Loucy (cell line): ENCODE results near the gene SLC6A18.

ENCODE experiments used
- H2AFZ ChIP-seq: fragments of 200-600 bp; sonication (generic); 2 replicates; pipeline ENCODE4 v1.6.0; 2016; ENCODE audit warnings: antibody characterized with exemption, mild to moderate bottlenecking, low read length, moderate library complexity
- H3F3A ChIP-seq: fragments of 200-600 bp; 2 replicates; pipeline ENCODE4 v1.6.0; 2016; ENCODE audit warnings: antibody characterized with exemption, low read depth, mild to moderate bottlenecking
- H3K27me3 ChIP-seq: fragments of 200-600 bp; sonication (generic); 2 replicates; pipeline ENCODE4 v1.6.1; 2014; ENCODE audit warnings: low read length, mild to moderate bottlenecking; ENCODE audit not compliant: insufficient read depth, poor library complexity, severe bottlenecking
- H3K36me3 ChIP-seq: fragments of 200-600 bp; sonication (generic); 2 replicates; pipeline ENCODE4 v1.6.1; 2016; ENCODE audit warnings: low read length; ENCODE audit not compliant: insufficient read depth
- H3K4me1 ChIP-seq: fragments of 200-600 bp; sonication (generic); 2 replicates; pipeline ENCODE4 v1.5.1; 2014; ENCODE audit warnings: low read length, mild to moderate bottlenecking; ENCODE audit not compliant: insufficient read depth, poor library complexity, severe bottlenecking
- H3K4me2 ChIP-seq: fragments of 200-600 bp; sonication (generic); 2 replicates; pipeline ENCODE4 v1.6.0; 2014; ENCODE audit warnings: antibody characterized with exemption, low read length, low read depth, mild to moderate bottlenecking; ENCODE audit not compliant: poor library complexity, severe bottlenecking
- H3K4me3 ChIP-seq: fragments of 200-600 bp; sonication (generic); 2 replicates; pipeline ENCODE4 v1.5.1; 2014; ENCODE audit warnings: low read length, mild to moderate bottlenecking, mixed read lengths; ENCODE audit not compliant: poor library complexity, severe bottlenecking
- H3K79me2 ChIP-seq: fragments of 200-600 bp; sonication (generic); 2 replicates; pipeline ENCODE4 v1.6.1; 2014; ENCODE audit warnings: low read length; ENCODE audit not compliant: insufficient read depth
- H3K9ac ChIP-seq: fragments of 200-600 bp; sonication (generic); 2 replicates; pipeline ENCODE4 v1.6.0; 2014; ENCODE audit warnings: mild to moderate bottlenecking, low read depth, low read length, moderate library complexity; ENCODE audit not compliant: poor library complexity, severe bottlenecking
- H3K9me2 ChIP-seq: fragments of 200-600 bp; sonication (generic); replicated peaks from 2 replicates; pipeline ENCODE4 v1.6.1; 2016; ENCODE audit warnings: low read depth, low read length, mixed read lengths
- H3K9me3 ChIP-seq: fragments of 200-600 bp; sonication (generic); 2 replicates; pipeline ENCODE4 v1.6.1; 2014; ENCODE audit warnings: mild to moderate bottlenecking, antibody characterized with exemption, low read length, low read depth; ENCODE audit not compliant: insufficient read depth
- H4K20me1 ChIP-seq: fragments of 200-600 bp; sonication (generic); 2 replicates; pipeline ENCODE4 v1.6.0; 2014; ENCODE audit warnings: antibody characterized with exemption, low read length, mild to moderate bottlenecking; ENCODE audit not compliant: insufficient read depth, poor library complexity, severe bottlenecking
- CTCF ChIP-seq: fragments of 200-600 bp; sonication (generic); conservative IDR thresholded peaks from 2 replicates; pipeline ENCODE4 v1.5.1; 2014; ENCODE audit warnings: mild to moderate bottlenecking, antibody characterized with exemption, low read length
- EZH2phosphoT487 ChIP-seq: fragments of 200-600 bp; IDR thresholded peaks from 2 replicates; pipeline ENCODE4 v1.6.1; 2018; ENCODE audit warnings: antibody characterized with exemption, mild to moderate bottlenecking, moderate library complexity, borderline replicate concordance

Gene SLC6A18

DNA sequence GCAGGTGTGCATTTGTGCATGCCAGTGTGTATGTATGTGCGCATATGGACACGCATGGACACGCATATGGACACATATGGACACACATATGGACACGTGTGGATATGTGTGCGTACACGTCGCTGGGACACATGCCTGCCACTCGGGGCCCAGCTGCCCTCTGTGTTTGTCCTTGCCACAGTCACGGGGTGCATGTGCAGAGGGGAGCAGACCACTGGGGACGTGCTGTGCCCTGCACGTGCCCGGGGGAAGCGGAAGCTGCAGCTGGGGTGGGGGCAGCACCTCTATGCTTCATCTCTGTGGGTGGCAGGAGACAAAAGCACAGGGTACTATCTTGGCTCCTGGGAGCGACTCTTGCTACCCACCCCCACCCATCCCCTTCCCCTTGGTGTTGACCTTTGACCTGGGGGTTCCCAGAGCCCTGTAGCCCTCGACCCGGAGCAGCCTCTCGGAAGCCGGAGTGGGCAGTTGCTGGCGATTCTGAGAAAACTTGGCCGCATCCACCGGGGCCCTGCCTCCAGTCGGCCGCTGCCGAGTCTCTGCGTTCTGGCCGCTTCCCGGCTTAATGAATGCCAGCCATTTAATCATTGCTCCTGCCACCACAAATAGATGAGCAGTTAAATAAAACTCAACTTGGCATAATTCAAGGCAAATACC, 2.4 kb upstream of the SLC6A18 start:
- Histone ChIP-seq H3K4me1 (peaks cover 26% of the 10 kb centered on the region), H3K9ac (no peak overlapping the region), H3K4me3 (no peak overlapping the region), H3K4me2 (no peak overlapping the region), H3K9me3 (no peaks in the 10 kb centered on the region), H3K36me3 (no peaks in the 10 kb centered on the region), H3F3A (peaks cover 7% of the 10 kb centered on the region), H3K9me2 (no peaks in the 10 kb centered on the region), H2AFZ (no peak overlapping the region), H3K27me3 (no peaks in the 10 kb centered on the region), H3K79me2 (no peaks in the 10 kb centered on the region), H4K20me1 (no peaks in the 10 kb centered on the region)
- TF ChIP-seq CTCF (no peak), EZH2phosphoT487 (no peak)

GRCh38 chr5:1223278-1223670, 1.9 kb upstream of the SLC6A18 start:
- Histone ChIP-seq H3K4me3 (no peak overlapping the region), H3K4me1 (peaks cover 26% of the 10 kb centered on the region), H2AFZ (no peak overlapping the region), H3F3A (peaks cover 12% of the 10 kb centered on the region), H4K20me1 (no peaks in the 10 kb centered on the region), H3K9me3 (no peaks in the 10 kb centered on the region), H3K9me2 (no peaks in the 10 kb centered on the region), H3K9ac (no peak overlapping the region), H3K27me3 (no peaks in the 10 kb centered on the region), H3K36me3 (no peaks in the 10 kb centered on the region), H3K4me2 (no peak overlapping the region), H3K79me2 (no peaks in the 10 kb centered on the region)
- TF ChIP-seq EZH2phosphoT487 (no peak), CTCF (no peak)

DNA sequence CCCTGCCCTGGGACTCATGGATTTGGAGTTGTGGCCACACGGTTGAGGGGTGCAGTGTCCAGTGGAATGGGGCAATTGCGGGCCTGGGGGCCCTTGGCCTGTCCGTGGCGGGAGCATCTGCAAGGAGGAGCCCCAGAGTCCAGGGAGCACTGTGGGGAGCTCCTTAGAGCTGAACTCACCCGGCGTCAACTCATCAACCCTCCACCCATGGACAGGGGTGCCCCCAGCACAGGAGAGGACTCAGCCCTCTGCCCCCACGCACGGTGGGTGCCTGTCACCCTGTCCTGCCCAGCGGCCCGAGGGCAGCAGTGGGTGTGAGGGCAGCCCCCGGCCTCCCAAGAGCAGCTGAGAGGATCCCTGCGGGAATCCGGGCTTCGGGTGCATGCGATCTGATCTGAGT, 550 bp upstream of the SLC6A18 start:
- peaks cover 36% of the 10 kb centered on the region for H3K4me1 ChIP-seq
- H3K79me2 ChIP-seq, result no peaks in the 10 kb centered on the region
- H3K36me3 ChIP-seq, result no peaks in the 10 kb centered on the region
- no peaks in the 10 kb centered on the region for H3K9me2 ChIP-seq
- H4K20me1 ChIP-seq, result no peaks in the 10 kb centered on the region
- H3K9me3 ChIP-seq, result no peaks in the 10 kb centered on the region
- no peaks in the 10 kb centered on the region for H3K27me3 ChIP-seq
- no peak for TF ChIP-seq CTCF
- no peak overlapping the region for H3K4me2 ChIP-seq
- H3K9ac ChIP-seq, result no peak overlapping the region
- peaks cover 15% of the 10 kb centered on the region for H3F3A ChIP-seq
- no peak overlapping the region for H3K4me3 ChIP-seq
- H2AFZ ChIP-seq, result no peak overlapping the region
